Measurements from ENCODE around the gene CADM3.

The CADM3 gene

DNA sequence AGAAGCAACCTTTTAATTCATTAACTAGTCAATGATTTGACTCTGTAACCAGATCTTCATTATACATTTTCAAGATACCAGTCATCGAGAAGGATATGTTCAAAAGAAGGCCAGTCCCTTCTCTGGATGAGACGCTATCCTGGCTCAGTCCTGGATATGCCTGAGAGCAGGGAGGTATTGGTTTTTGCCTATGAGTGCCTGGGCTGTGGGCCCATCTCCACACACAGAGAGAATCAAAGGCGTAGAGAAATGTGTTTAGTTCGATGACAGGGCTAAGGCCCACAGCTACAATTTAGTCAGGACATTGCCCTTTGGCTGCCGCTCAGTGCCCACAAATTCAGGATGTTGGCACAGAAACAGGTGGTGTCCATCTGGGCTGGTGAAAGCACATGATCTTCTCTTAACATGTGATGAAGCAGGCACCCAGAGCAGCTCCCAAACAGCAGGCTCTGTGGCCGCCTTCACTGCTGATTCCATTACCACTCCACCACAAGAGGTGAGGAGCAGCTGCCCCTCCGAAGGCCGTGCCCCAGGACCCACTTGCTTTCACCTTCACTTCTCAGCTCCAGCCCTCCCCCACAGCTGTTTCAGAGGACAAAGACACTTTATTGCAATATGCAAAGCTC, 58.0 kb downstream of the CADM3 start:
- intact Hi-C loops (cut with DNase I) = no loop called here
- peak in 1 of 42 donors; percentile 72 for DNase-seq

DNA sequence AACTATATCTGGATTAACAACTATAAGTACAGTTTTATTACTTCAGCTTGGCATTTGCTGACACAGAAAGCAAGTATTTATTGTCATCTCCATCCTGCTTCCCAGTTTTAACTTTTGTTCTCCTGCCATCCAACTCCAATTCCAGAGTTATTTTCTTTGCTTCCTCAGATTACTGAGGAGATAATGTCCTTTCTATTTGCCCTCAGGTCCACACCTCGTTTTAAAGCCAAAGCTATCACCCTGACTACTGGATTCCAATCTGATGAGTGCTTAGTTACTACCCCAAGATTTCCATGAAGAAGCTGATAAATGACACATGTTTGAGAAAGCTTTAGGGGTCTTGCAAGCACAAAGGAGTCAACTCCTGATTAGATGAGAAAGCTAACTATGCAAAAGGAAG, 58.5 kb downstream of the CADM3 start:
- no peak for DNase-seq
- intact Hi-C loops (cut with DNase I) = no loop called here

DNA sequence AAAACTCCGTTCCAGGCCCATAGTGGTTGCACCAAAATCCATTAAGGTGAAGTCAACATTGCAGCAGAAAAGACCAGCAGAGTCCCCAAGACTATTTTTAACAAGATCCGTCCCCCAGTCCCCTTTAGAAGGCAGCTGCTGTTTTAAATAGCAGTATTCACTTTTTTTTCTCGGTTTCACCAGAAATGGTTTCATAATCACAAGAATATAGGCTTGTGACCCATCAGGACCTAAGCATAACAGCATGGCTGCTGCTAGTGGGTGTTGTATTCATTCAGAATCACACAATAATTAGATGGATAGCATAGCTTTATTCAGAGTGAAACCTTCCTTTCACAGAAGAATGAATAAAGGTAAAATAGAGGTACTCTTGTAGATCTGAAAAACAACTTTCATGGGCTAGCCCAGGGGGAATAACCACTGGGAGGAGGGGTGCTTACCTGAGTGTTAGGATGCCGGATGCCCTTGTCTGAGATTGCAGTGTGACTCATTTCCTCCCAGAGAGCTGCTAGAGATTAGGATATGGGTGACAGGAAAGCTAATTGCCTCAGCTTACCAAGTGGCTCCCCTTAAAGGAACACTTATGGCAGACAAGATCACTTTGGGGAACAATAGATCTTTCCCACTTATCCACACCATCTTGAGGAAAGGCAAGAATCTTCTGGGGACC, 68.3 kb downstream of the CADM3 start:
- intact Hi-C loops (cut with DNase I) = no loop called here
- DNase-seq = no peak

DNA sequence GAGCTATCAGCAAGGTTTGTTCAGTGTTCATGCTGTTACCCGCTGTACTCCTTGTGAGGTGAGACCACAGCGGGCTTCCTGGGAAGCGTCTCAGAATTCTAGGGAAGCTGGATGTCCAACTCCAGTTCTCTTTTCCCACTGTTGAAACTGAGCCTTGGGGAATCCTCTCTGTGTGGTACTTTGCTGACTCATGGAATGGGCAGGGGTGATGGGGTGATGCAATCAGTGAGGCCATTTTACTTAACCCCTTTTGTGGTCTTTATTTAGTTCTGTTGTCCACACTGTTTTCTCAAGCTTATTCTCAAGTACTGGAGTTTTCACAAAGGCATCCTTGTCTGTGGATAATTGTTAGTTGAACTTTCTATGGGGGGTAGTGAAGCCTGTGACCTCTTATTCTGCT, 75.9 kb downstream of the CADM3 start:
- intact Hi-C loops (cut with DNase I) = no loop called here
- no peak for DNase-seq

DNA sequence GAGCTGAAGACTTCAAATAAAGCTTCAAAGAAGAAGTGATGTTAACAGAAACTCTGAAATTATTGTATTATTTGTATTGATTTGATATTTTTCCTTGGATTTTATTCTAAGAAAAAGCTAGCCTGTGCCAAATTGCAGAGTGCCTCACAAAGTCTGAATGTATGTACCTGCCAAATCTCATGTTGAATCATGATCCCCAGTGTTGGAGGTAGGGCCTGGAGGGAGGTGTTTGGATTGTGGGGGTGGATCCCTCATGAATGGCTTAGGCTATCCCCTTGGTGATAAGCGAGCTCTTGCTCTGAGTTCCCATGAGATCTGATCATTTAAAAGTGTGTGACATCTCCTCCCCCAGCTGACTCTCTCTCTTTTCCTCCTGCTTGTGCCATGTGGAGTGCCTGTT, 76.9 kb downstream of the CADM3 start:
- no peak for DNase-seq
- intact Hi-C loops (cut with DNase I) = no loop called here

DNA sequence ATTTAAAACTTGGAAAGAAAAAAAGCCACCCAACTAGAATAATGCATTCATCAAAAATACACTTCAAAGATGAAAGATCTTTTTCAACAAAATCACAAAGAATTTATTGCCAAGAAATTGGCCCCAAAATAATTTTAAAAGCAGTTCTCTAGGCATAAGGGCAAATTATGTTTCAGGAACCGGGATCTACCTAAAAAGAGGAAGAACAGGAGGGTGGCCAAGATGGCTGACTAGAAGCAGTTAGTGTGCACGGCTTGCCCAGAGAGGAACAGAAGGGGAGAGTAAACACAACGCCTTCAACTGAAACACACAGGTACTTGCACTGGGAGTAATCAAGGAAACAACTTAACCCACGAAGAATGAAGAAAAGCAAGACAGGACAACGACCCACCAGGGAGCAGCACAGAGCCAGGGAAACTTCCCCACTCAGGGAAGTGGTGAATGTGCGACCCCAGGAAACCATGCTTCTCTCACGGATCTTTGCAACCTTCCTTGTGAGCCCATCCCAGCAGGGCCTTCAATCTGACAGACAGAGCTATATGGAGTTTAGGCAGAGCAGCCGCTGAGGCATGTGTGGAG, 79.3 kb downstream of the CADM3 start:
- intact Hi-C loops (cut with DNase I) = no loop called here
- DNase-seq = no peak

Data from head of caudate nucleus (tissue), 42 donors.